Right lobe of liver (tissue), 6 donors: ENCODE measurements around the gene ACOT7. TPM values are rescaled to one million over a fixed set of nuclear protein-coding genes. Genes with fewer than 3 reads are reported as not detected.

Source experiments
- ATAC-seq, 4 donors: fragments of 200-7000 bp; cut with Tn5 transposase; one replicate each; pipeline ENCODE4 v1.9.1; 2020; ENCODE audit warnings: mild to moderate bottlenecking in 4 of 4, moderate library complexity in 4 of 4
- DNase-seq, 3 donors: peaks; one replicate each; pipeline ENCODE4 v3.0.0-alpha.2; 2020
- H3K27ac ChIP-seq, 3 donors: fragments of 200-600 bp; one replicate each; pipeline ENCODE4 v1.8.0; 2022
- H3K27me3 ChIP-seq, 2 donors: fragments of 200-600 bp; one replicate each; pipeline ENCODE4 v1.8.0; 2022
- H3K36me3 ChIP-seq, 4 donors: fragments of 200-600 bp; sonication (generic) in 1 of 4; one replicate each; pipeline versions ENCODE4 v1.5.1 to v1.8.0; 2017 to 2022; ENCODE audit warnings: control low read depth in 1 of 4
- H3K4me1 ChIP-seq, 4 donors: fragments of 200-600 bp; sonication (generic) in 1 of 4; one replicate each; pipeline versions ENCODE4 v1.5.1 to v1.8.0; 2017 to 2022; ENCODE audit warnings: control low read depth in 1 of 4
- H3K4me3 ChIP-seq, 3 donors: fragments of 200-600 bp; one replicate each; pipeline ENCODE4 v1.8.0; 2022
- H3K9me3 ChIP-seq, 4 donors: fragments of 200-600 bp; sonication (generic) in 1 of 4; one replicate each; pipeline versions ENCODE4 v1.5.1 to v1.8.0; 2017 to 2022; ENCODE audit warnings: control low read depth in 1 of 4
- CTCF ChIP-seq, 4 donors: fragments of 200-600 bp in 3 of 4; fragments of 450-650 bp in 1 of 4; IDR thresholded peaks; one replicate each; pipeline versions ENCODE4 v1.5.1 to v1.8.0; 2016 to 2022; ENCODE audit warnings: antibody characterized with exemption in 4 of 4, mild to moderate bottlenecking in 2 of 4
- POLR2A ChIP-seq: fragments of 450-650 bp; IDR thresholded peaks from one replicate; pipeline ENCODE4 v1.6.1; 2017; ENCODE audit warnings: antibody characterized with exemption, mild to moderate bottlenecking
- WGBS: methylation state at CpG from one replicate; pipeline ENCODE4 v1.1.6; 2018; ENCODE audit warnings: low coverage, low lambda C conversion rate; ENCODE audit not compliant: insufficient coverage; ENCODE audit errors: missing lambda C conversion rate; 5-methylcytosine and 5-hydroxymethylcytosine counted together
- intact Hi-C, 2 donors: fragments of 100-400 bp; cut with DNase I; formaldehyde crosslinking; loops; one replicate each; pipeline versions ENCODE4 v1.11.2 to v1.14.1; 2022
- total RNA-seq, 6 experiments: library from RNA; depleted of rRNA in 2 of 6; stranded (reverse); fragments of >200 nt in 2 of 6; fragmentation: NEBNext Ultra II Directional in 3 of 6; extraction: Animal tissue kit (Norgen Biotek cat#: 25700) in 3 of 6; gene quantifications; one replicate each; pipeline versions ENCODE4 v1.1.0 to v1.2.4, GENCODE V29; 2016 to 2023
- donor health status: DM: no; HTN: yes; CAD: no.
- donor health status: DM: no; HTN: no; CAD: no.
- donor health status: DM: no; HTN: no; CAD: no.
- donor health status: DM: no; HTN: yes; CAD: no.
- donor health status: DM: no; HTN: yes; CAD: no.

The ACOT7 gene
- total RNA-seq, 6 experiments from 2014 or later, result 10.8 to 19.7 (median 14.1) TPM

GRCh38 chr1:6224718-6225117, 168.8 kb downstream of the ACOT7 start:
- H3K36me3 ChIP-seq, result peaks cover 2 to 37% (median 9%) of the 10 kb centered on the region in 4 donors
- ATAC-seq, result no peak
- no peaks in the 10 kb centered on the region for H3K27me3 ChIP-seq
- TF ChIP-seq POLR2A (no peak), CTCF (IDR thresholded peaks at IDR 0.05) (no peak)
- no peak overlapping the region for H3K27ac ChIP-seq
- WGBS, result 74% methylated on average over 8 of the region's 15 CpGs
- no peaks in the 10 kb centered on the region for H3K4me1 ChIP-seq
- no peak for DNase-seq
- intact Hi-C loops, result no loop called here
- no peaks in the 10 kb centered on the region for H3K9me3 ChIP-seq
- H3K4me3 ChIP-seq, result no peak overlapping the region

- no peaks in the 10 kb centered on the region for H3K9me3 ChIP-seq
- 94% methylated on average over 6 of the region's 13 CpGs for WGBS
- TF ChIP-seq POLR2A (no peak), CTCF (IDR thresholded peaks at IDR 0.05) (no peak)
- H3K4me3 ChIP-seq, result no peak overlapping the region
- intact Hi-C loops, result no loop called here
- no peak overlapping the region for H3K27ac ChIP-seq
- H3K36me3 ChIP-seq, result peaks cover 0 to 36% (median 9%) of the 10 kb centered on the region in 4 donors
- ATAC-seq (no peak), DNase-seq (no peak)
- no peaks in the 10 kb centered on the region for H3K27me3 ChIP-seq
- H3K4me1 ChIP-seq, result no peaks in the 10 kb centered on the region
Observed at GRCh38 chr1:6223617-6224016, 169.9 kb downstream of the ACOT7 start.

GRCh38 chr1:6222636-6223035, 170.9 kb downstream of the ACOT7 start:
- no peak overlapping the region for H3K4me3 ChIP-seq
- H3K27me3 ChIP-seq, result no peaks in the 10 kb centered on the region
- H3K9me3 ChIP-seq, result no peaks in the 10 kb centered on the region
- WGBS, result 54% methylated on average over 2 of the region's 6 CpGs
- intact Hi-C loops, result no loop called here
- ATAC-seq, result peak in 3 of 4 donors; percentile 17 to 41 (median 39)
- H3K36me3 ChIP-seq, result peaks cover 0 to 33% (median 7%) of the 10 kb centered on the region in 4 donors
- no peak overlapping the region for H3K27ac ChIP-seq
- peak in 1 of 3 donors; percentile 29 for DNase-seq
- TF ChIP-seq CTCF (IDR thresholded peaks at IDR 0.05), result no peak
- no peak for TF ChIP-seq POLR2A
- H3K4me1 ChIP-seq, result no peaks in the 10 kb centered on the region

- intact Hi-C loops, result no loop called here
Observed at GRCh38 chr1:6221210-6221784, 172.3 kb downstream of the ACOT7 start.

More at GRCh38 chr1:6221210-6221784, 172.3 kb downstream of the ACOT7 start:
- Histone ChIP-seq H3K9me3 (no peaks in the 10 kb centered on the region), H3K27ac (no peak overlapping the region), H3K36me3 (peaks cover 0 to 21% (median 5%) of the 10 kb centered on the region in 4 donors), H3K4me3 (no peak overlapping the region), H3K27me3 (no peaks in the 10 kb centered on the region), H3K4me1 (no peaks in the 10 kb centered on the region)
- DNase-seq (no peak), ATAC-seq (no peak)
- WGBS, result 91% methylated on average over 2 of the region's 12 CpGs
- TF ChIP-seq POLR2A (no peak), CTCF (IDR thresholded peaks at IDR 0.05) (no peak)
